Bronchial epithelial cell (primary cell): Measurements from ENCODE around the gene CCL3. TPM values are rescaled to one million over a fixed set of nuclear protein-coding genes. Genes with fewer than 3 reads are reported as not detected.
"Not testable (repeated sequence)": the region's sequence is repeated elsewhere in the genome, so short reads cannot be mapped to it uniquely, and the experiment has no call there.

Experiments used
- DNase-seq: peaks from one replicate; pipeline ENCODE4 v3.0.0-alpha.2; 2010; ENCODE audit warnings: low read depth
- FAIRE-seq: peaks from 2 replicates; lab custom pipeline; 2011; peaks lifted over from hg19 to GRCh38; lab: Jason Lieb, UNC
- H3K27me3 ChIP-seq: 2 replicates; pipeline ENCODE4 v1.5.1; 2011; ENCODE audit warnings: low read length; ENCODE audit not compliant: control insufficient read depth, insufficient read depth
- H3K36me3 ChIP-seq: 2 replicates; pipeline ENCODE4 v1.5.1; 2011; ENCODE audit warnings: low read length; ENCODE audit not compliant: control insufficient read depth, insufficient read depth
- H3K4me3 ChIP-seq: 2 replicates; pipeline ENCODE4 v1.5.1; 2011; ENCODE audit warnings: mild to moderate bottlenecking, low read depth, low read length, control low read depth
- CTCF ChIP-seq: IDR thresholded peaks from 2 replicates; pipeline ENCODE4 v1.5.1; 2011; ENCODE audit warnings: mild to moderate bottlenecking, moderate library complexity, low read length, control low read depth, inconsistent platforms; ENCODE audit not compliant: insufficient read depth, severe bottlenecking
- total RNA-seq: library from RNA; depleted of rRNA; stranded (reverse); fragments of >200 nt; gene quantifications from 2 replicates; pipeline ENCODE4 v1.2.1, GENCODE V29; 2014

The CCL3 gene
- total RNA-seq, 1 donor from 2014 or later = not detected

GRCh38 chr17:36095992-36096391 lies 6.0 kb upstream of the CCL3 start:
- FAIRE-seq (no peak), DNase-seq (no peak)
- TF ChIP-seq CTCF = no peak
- Histone ChIP-seq H3K4me3 (no peak overlapping the region), H3K27me3 (no peaks in the 10 kb centered on the region), H3K36me3 (no peaks in the 10 kb centered on the region)

- FAIRE-seq = no peak
- no peaks in the 10 kb centered on the region for H3K27me3 ChIP-seq
These were observed 4.8 kb upstream of the CCL3 start for GRCh38 chr17:36094746-36095145.

GRCh38 chr17:36094232-36094631 lies 4.3 kb upstream of the CCL3 start:
- Histone ChIP-seq H3K4me3 (no peak overlapping the region), H3K27me3 (no peaks in the 10 kb centered on the region)

More at GRCh38 chr17:36094746-36095145, 4.8 kb upstream of the CCL3 start:
- Histone ChIP-seq H3K4me3 (no peak overlapping the region), H3K36me3 (no peaks in the 10 kb centered on the region)
- TF ChIP-seq CTCF = no peak
- no peak for DNase-seq

GRCh38 chr17:36092715-36093114 lies 2.8 kb upstream of the CCL3 start:
- not testable (repeated sequence) for H3K27me3 ChIP-seq, H3K4me3 ChIP-seq, FAIRE-seq, H3K36me3 ChIP-seq, DNase-seq

More at GRCh38 chr17:36094232-36094631, 4.3 kb upstream of the CCL3 start:
- no peak for TF ChIP-seq CTCF
- no peak for DNase-seq
- no peak for FAIRE-seq
- H3K36me3 ChIP-seq = no peaks in the 10 kb centered on the region

- no peak for FAIRE-seq
- no peaks in the 10 kb centered on the region for H3K36me3 ChIP-seq
These were observed 2.3 kb upstream of the CCL3 start for GRCh38 chr17:36092230-36092629.

GRCh38 chr17:36089339-36089865 lies 541 bp downstream of the CCL3 start:
- DNase-seq = no peak
- no peak for FAIRE-seq

More at GRCh38 chr17:36092230-36092629, 2.3 kb upstream of the CCL3 start:
- Histone ChIP-seq H3K4me3 (no peak overlapping the region), H3K27me3 (no peaks in the 10 kb centered on the region)
- DNase-seq = no peak
- no peak for TF ChIP-seq CTCF

More at GRCh38 chr17:36089339-36089865, 541 bp downstream of the CCL3 start:
- no peak for TF ChIP-seq CTCF
- H3K36me3 ChIP-seq = no peaks in the 10 kb centered on the region
- H3K27me3 ChIP-seq = no peaks in the 10 kb centered on the region
- no peak overlapping the region for H3K4me3 ChIP-seq
